H9 (cell line): ENCODE measurements around the gene MED31. TPM values are rescaled to one million over a fixed set of nuclear protein-coding genes. Genes with fewer than 3 reads are reported as not detected.

Experiments
- DNase-seq: peaks from one replicate; pipeline ENCODE4 v3.0.0-alpha.2; 2017
- H2AFZ ChIP-seq: one replicate; pipeline ENCODE4 v1.6.1; 2013; ENCODE audit warnings: mild to moderate bottlenecking, low read length, control low read depth, moderate library complexity
- H2AK5ac ChIP-seq: 2 replicates; pipeline ENCODE4 v1.6.1; 2013; ENCODE audit warnings: low read length, control low read depth, mixed read lengths; ENCODE audit not compliant: insufficient read length
- H2BK120ac ChIP-seq: one replicate; pipeline ENCODE4 v1.6.1; 2013; ENCODE audit warnings: low read depth, mild to moderate bottlenecking, low read length, control low read depth, inconsistent platforms; ENCODE audit not compliant: poor library complexity, severe bottlenecking
- H2BK12ac ChIP-seq: 2 replicates; pipeline ENCODE4 v1.6.1; 2013; ENCODE audit warnings: low read length, control low read depth, mixed read lengths, low read depth; ENCODE audit not compliant: insufficient read length
- H2BK15ac ChIP-seq: 2 replicates; pipeline ENCODE4 v1.6.1; 2013; ENCODE audit warnings: low read depth, low read length, control low read depth
- H2BK20ac ChIP-seq: one replicate; pipeline ENCODE4 v1.6.1; 2013; ENCODE audit warnings: low read depth, mild to moderate bottlenecking, low read length, control low read depth, inconsistent platforms; ENCODE audit not compliant: poor library complexity, severe bottlenecking
- H2BK5ac ChIP-seq: 2 replicates; pipeline ENCODE4 v1.6.1; 2013; ENCODE audit warnings: low read length, control low read depth, mixed read lengths; ENCODE audit not compliant: insufficient read length
- H3K14ac ChIP-seq: 2 replicates; pipeline ENCODE4 v1.6.1; 2013; ENCODE audit warnings: low read length, control low read depth; ENCODE audit not compliant: insufficient read depth
- H3K18ac ChIP-seq: 2 replicates; pipeline ENCODE4 v1.6.1; 2013; ENCODE audit warnings: low read depth, mild to moderate bottlenecking, mixed read lengths, low read length, control low read depth; ENCODE audit not compliant: insufficient read length
- H3K23ac ChIP-seq: 2 replicates; pipeline ENCODE4 v1.6.1; 2013; ENCODE audit warnings: low read length, control low read depth, mixed read lengths, low read depth; ENCODE audit not compliant: insufficient read length
- H3K23me2 ChIP-seq: 2 replicates; pipeline ENCODE4 v1.6.1; 2013; ENCODE audit warnings: low read depth, mild to moderate bottlenecking, mixed read lengths, low read length, control low read depth; ENCODE audit not compliant: insufficient read length, poor library complexity, severe bottlenecking
- H3K27ac ChIP-seq: 2 replicates; pipeline ENCODE4 v1.5.1; 2013; ENCODE audit warnings: low read length, control low read depth, mixed read lengths, low read depth; ENCODE audit not compliant: insufficient read length
- H3K27me3 ChIP-seq: 2 replicates; pipeline ENCODE4 v1.6.1; 2013; ENCODE audit warnings: low read length, control low read depth, inconsistent platforms; ENCODE audit not compliant: insufficient read depth
- H3K4ac ChIP-seq: 2 replicates; pipeline ENCODE4 v1.6.1; 2013; ENCODE audit warnings: low read depth, mild to moderate bottlenecking, control low read depth, inconsistent platforms, low read length, moderate library complexity
- H3K4me1 ChIP-seq: 2 replicates; pipeline ENCODE4 v1.6.1; 2013; ENCODE audit warnings: low read length, control low read depth, inconsistent platforms; ENCODE audit not compliant: insufficient read depth
- H3K4me2 ChIP-seq: 2 replicates; pipeline ENCODE4 v1.6.1; 2013; ENCODE audit warnings: low read length, control low read depth, mixed read lengths; ENCODE audit not compliant: insufficient read length, insufficient read depth
- H3K56ac ChIP-seq: 2 replicates; pipeline ENCODE4 v1.6.1; 2013; ENCODE audit warnings: low read depth, mild to moderate bottlenecking, mixed read lengths, low read length, control low read depth; ENCODE audit not compliant: insufficient read length
- H3K79me1 ChIP-seq: 2 replicates; pipeline ENCODE4 v1.6.1; 2013; ENCODE audit warnings: low read depth, mild to moderate bottlenecking, moderate library complexity, low read length, control low read depth, inconsistent platforms; ENCODE audit not compliant: insufficient read depth, poor library complexity, severe bottlenecking
- H3K79me2 ChIP-seq: 2 replicates; pipeline ENCODE4 v1.6.1; 2013; ENCODE audit warnings: low read length, control low read depth, inconsistent platforms; ENCODE audit not compliant: insufficient read depth
- H3K9ac ChIP-seq: 2 replicates; pipeline ENCODE4 v1.6.1; 2013; ENCODE audit warnings: low read length, control low read depth, mixed read lengths; ENCODE audit not compliant: insufficient read length; ENCODE audit errors: extremely low read depth
- H3K9me3 ChIP-seq: one replicate; pipeline ENCODE4 v1.6.1; 2013; ENCODE audit warnings: low read depth, low read length, inconsistent platforms; ENCODE audit not compliant: control insufficient read depth
- H3T11ph ChIP-seq: one replicate; pipeline ENCODE4 v1.6.1; 2013; ENCODE audit warnings: mild to moderate bottlenecking, low read length, control low read depth, inconsistent platforms
- H4K20me1 ChIP-seq: one replicate; pipeline ENCODE4 v1.6.1; 2013; ENCODE audit not compliant: control insufficient read depth, insufficient read length, insufficient read depth
- H4K5ac ChIP-seq: 2 replicates; pipeline ENCODE4 v1.6.1; 2013; ENCODE audit warnings: low read depth, mild to moderate bottlenecking, mixed read lengths, low read length, control low read depth; ENCODE audit not compliant: insufficient read length
- H4K8ac ChIP-seq: replicated peaks from 2 replicates; pipeline ENCODE4 v1.6.1; 2013; ENCODE audit warnings: low read length, control low read depth, mixed read lengths, low read depth; ENCODE audit not compliant: insufficient read length
- H4K91ac ChIP-seq: 2 replicates; pipeline ENCODE4 v1.6.1; 2013; ENCODE audit warnings: low read depth, mild to moderate bottlenecking, moderate library complexity, mixed read lengths, low read length, control low read depth; ENCODE audit not compliant: insufficient read length
- H3K27ac Mint-ChIP-seq, 3 experiments: 2 replicates in 2 of 3; 3 replicates in 1 of 3; pipeline ENCODE4 v1.8.0; 2020 to 2021; ENCODE audit warnings: mixed read lengths in 3 of 3, mild to moderate bottlenecking in 1 of 3, moderate library complexity in 1 of 3
- H3K27me3 Mint-ChIP-seq: 2 replicates; pipeline ENCODE4 v1.8.0; 2021; ENCODE audit warnings: low read depth, mild to moderate bottlenecking, moderate library complexity, mixed read lengths
- H3K36me3 Mint-ChIP-seq, 3 experiments: 2 replicates in 2 of 3; 3 replicates in 1 of 3; pipeline ENCODE4 v1.8.0; 2020 to 2021; ENCODE audit warnings: low read depth in 3 of 3, mixed read lengths in 3 of 3; ENCODE audit not compliant: insufficient read depth in 1 of 3
- H3K4me1 Mint-ChIP-seq, 2 experiments: 2 replicates each; pipeline ENCODE4 v1.8.0; 2020; ENCODE audit warnings: mixed read lengths in 2 of 2
- H3K4me3 Mint-ChIP-seq, 2 experiments: 2 replicates in 1 of 2; 3 replicates in 1 of 2; pipeline ENCODE4 v1.8.0; 2020 to 2021; ENCODE audit warnings: mild to moderate bottlenecking in 2 of 2, mixed read lengths in 2 of 2, moderate library complexity in 1 of 2
- H3K9me3 Mint-ChIP-seq, 2 experiments: 2 replicates in 1 of 2; 3 replicates in 1 of 2; pipeline ENCODE4 v1.8.0; 2020; ENCODE audit warnings: mild to moderate bottlenecking in 2 of 2, mixed read lengths in 2 of 2, moderate library complexity in 1 of 2
- WGBS: extraction: QIAGEN DNeasy Blood & Tissue Kit; methylation state at CpG from one replicate; pipeline ENCODE4 v1.1.7; 2013; ENCODE audit warnings: missing lambda C conversion rate, low lambda C conversion rate, mixed read lengths; ENCODE audit not compliant: insufficient read length; ENCODE audit errors: extremely low coverage; 5-methylcytosine and 5-hydroxymethylcytosine counted together
- total RNA-seq: library from RNA; stranded (reverse); gene quantifications from 2 replicates; pipeline ENCODE4 v1.2.1, GENCODE V29; 2021
- TF ChIP-seq, protein P1 (sequence below): fragments of 200-600 bp; sonication (generic); conservative IDR thresholded peaks from 3 replicates; pipeline ENCODE4 v1.8.0; 2021; ENCODE audit warnings: antibody characterized with exemption, mild to moderate bottlenecking

The MED31 gene
- total RNA-seq, 1 experiment from 2014 or later: 11.8 TPM

DNA sequence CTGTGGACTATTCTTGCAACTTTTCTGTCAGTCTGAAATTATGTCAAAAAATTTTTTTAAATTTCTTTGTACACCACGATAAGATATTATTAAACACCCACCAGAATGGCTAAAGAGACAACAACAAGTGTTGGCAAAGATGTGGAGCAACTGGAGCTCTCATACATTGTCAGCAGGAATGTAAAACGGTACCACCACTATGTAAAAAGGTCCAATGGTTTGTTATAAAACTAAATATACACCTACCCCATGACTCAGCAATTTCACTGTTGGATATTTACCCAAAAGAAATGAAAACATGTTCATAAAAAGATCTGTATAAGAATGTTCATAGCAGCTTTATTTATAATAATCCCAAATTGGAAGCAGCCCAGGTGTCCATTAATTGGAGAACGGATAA, 18.1 kb downstream of the MED31 start:
- Histone ChIP-seq H3K56ac (no peak overlapping the region), H3K4me1 (no peaks in the 10 kb centered on the region), H3K27me3 (no peaks in the 10 kb centered on the region), H4K91ac (no peak overlapping the region), H3K79me1 (peaks cover 3% of the 10 kb centered on the region), H3K23me2 (no peaks in the 10 kb centered on the region), H4K5ac (no peak overlapping the region), H2BK20ac (no peak overlapping the region), H2BK120ac (no peak overlapping the region), H2AK5ac (no peak overlapping the region), H2BK5ac (no peak overlapping the region), H2AFZ (no peak overlapping the region), H3K9ac (no peak overlapping the region), H3K27ac (no peak overlapping the region), H3T11ph (no peak overlapping the region), H3K4ac (no peak overlapping the region), H2BK15ac (no peak overlapping the region), H2BK12ac (no peak overlapping the region), H4K20me1 (no peaks in the 10 kb centered on the region), H3K4me2 (no peak overlapping the region), H3K79me2 (no peaks in the 10 kb centered on the region), H3K14ac (no peak overlapping the region), H3K9me3 (no peaks in the 10 kb centered on the region), H3K18ac (no peak overlapping the region), H3K23ac (no peak overlapping the region), H4K8ac (no peak overlapping the region)
- Mint-ChIP-seq H3K36me3 (peaks cover 26 to 55% (median 44%) of the 10 kb centered on the region in 3 experiments), H3K27me3 (no peaks in the 10 kb centered on the region), H3K27ac (no peak overlapping the region), H3K9me3 (no peaks in the 10 kb centered on the region), H3K4me3 (no peak overlapping the region), H3K4me1 (0 out of 4 replicates have a peak, but pooled peaks cover 0 to 4% of the 10 kb centered on the region in 2 experiments)
- DNase-seq: no peak
- WGBS: no CpG with 5 or more reads among the region's 3 CpGs
- TF ChIP-seq, protein P1, sequence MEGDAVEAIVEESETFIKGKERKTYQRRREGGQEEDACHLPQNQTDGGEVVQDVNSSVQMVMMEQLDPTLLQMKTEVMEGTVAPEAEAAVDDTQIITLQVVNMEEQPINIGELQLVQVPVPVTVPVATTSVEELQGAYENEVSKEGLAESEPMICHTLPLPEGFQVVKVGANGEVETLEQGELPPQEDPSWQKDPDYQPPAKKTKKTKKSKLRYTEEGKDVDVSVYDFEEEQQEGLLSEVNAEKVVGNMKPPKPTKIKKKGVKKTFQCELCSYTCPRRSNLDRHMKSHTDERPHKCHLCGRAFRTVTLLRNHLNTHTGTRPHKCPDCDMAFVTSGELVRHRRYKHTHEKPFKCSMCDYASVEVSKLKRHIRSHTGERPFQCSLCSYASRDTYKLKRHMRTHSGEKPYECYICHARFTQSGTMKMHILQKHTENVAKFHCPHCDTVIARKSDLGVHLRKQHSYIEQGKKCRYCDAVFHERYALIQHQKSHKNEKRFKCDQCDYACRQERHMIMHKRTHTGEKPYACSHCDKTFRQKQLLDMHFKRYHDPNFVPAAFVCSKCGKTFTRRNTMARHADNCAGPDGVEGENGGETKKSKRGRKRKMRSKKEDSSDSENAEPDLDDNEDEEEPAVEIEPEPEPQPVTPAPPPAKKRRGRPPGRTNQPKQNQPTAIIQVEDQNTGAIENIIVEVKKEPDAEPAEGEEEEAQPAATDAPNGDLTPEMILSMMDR: no peak
